ENCODE results near the gene KIF19. TPM values are rescaled to one million over a fixed set of nuclear protein-coding genes. Genes with fewer than 3 reads are reported as not detected.

The KIF19 gene
- total RNA-seq, 1 experiment from 2014 or later: not detected

DNA sequence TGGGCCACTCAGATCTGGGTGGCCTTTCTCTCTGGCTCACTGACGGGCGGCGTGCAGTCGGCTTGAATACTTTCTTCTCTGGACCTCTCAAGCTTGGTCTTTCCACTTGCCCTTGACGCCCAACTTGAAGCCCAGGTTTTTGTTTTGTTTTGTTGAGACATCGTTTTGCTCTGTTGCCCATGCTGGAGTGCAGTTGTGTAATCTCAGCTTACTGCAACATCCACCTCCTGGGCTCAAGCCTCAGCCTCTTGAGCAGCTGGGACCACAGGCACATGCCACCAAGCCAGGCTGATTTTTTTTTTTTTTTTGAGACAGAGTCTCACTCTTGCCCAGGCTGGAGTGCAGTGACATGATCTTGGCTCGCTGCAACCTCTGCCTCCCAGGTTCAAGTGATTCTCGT, 22.7 kb upstream of the KIF19 start:
- DNase-seq (ENCODE audit: low read depth): no peak

DNA sequence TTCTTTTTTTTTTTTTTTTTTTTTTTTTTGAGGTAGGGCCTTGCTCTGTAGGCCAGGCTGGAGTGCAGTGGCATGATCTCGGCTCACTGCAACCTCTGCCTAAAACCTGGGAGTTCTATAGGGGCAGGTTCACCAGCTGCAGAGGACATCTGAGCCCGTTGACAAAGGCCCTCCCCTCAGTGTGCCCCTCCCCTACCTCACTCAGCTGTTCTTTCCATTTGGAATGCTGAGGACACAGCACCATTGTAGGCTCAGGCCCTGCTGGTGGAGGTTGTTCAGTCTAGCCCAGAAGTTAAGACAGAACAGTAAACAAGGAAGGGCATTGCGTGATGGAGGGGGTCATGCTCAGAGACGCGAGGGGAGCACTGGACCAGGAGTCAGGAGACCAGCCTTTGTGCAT, 21.8 kb upstream of the KIF19 start:
- DNase-seq (ENCODE audit: low read depth): no peak

DNA sequence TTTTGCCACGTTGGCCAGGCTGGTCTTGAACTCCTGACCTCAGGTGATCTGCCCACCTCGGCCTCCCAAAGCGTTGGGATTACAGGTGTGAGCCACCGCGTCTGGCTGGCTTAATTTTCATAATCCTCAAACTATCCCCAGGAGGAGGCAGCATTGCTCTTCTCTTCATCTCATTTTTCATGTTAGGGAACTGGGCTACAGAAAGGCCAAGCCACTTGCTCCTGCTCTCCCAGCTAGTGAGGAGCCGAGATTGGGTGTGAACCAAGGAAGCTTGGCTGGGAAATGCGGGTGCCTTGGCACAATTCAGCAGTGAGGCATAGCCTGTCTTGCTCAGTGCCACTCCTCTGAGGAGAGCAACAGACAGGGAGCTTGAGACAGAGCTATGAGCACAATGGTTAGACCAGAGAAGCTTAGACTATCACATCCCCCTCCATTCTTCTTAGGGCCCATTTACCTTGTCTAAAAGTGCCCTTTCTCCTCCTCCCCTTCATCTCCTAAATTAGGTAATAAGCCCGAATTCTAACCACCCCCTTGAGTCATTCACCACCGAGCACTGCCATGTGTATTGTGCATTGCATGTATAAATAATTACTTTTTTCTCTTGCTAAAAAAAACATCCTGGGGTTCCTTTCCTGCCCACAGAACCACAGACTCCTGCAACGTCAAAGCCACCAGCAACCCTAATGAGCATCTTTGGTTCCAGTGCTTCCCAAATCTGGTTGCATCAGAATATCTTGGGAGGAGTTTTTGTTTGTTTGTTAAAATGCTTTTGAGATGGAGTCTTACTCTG, 20.0 kb upstream of the KIF19 start:
- DNase-seq (ENCODE audit: low read depth): no peak

DNA sequence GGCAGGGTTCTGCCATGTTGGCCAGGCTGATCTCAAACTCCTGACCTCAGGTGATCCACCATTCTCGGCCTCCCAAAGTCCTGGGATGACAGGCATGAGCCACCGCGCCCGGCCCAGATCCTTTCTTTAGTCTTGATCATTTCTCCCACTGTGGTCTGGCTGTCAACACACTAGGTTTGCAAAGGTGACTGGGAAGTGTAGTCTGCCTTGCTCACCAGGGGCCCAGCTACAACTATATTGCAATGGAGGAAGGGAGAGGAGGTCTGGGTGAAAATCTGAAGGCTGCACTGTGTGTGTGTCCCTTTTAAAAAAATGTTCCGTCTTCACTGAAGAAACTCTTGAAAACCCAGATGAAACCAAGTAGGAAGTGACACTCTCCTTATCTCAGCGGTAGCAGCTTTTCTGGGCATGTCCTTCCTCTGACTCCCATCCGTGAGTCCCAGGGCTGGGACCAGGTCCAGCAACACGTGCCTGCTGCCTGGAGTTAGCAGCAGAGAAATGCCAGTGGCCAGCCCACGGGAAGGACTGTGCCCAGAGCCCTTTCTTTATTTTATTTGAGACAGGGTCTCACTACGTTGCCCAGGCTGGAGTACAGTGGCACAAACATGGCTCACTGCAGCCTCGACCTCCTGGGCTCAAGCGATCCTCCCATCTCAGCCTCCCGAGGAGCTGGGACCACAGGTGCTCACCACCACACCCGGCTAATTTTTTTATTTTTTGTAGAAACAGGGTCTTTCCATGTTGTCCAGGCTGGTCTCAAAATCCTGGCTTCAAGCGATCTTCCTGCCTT, 17.8 kb upstream of the KIF19 start:
- DNase-seq (ENCODE audit: low read depth): peak; percentile 18

DNA sequence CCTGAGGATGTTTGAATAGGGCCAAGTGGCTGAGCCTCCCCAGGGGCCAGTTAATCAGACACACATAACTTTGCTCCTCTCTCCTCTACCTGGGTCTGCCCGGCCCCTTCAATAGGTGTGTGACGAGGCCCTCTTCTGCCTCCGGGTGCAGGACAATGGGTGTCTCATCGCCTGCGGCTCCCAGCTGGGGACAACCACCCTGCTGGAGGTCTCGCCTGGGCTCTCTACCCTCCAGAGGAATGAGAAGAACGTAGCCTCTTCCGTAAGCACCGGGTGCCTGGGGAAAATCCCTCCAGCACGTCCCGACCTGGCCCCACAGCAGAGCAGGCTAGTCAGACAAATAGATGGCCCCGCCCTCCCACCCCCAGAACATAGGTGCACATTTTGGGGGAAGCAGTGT, 16.1 kb upstream of the KIF19 start:
- DNase-seq (ENCODE audit: low read depth): no peak

DNA sequence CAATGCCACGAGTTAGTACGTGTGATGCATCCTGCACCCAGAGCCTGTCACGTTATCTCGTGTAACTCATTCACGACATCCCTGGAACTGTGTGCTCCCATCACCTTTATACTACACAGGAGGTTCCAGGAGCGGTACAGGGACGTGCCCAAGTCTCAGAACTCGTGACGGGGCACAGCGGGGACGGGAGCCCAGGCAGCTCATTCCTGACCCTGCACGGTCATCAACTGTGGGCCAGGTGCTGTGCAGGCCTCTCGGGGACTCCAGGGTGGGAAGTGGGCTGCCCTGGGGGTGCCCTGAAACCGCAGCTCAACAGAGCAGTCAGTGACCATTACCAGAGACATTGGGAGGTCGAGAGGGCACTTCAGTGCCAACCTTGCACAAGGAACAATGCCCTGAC, 11.1 kb upstream of the KIF19 start:
- DNase-seq (ENCODE audit: low read depth): no peak

DNA sequence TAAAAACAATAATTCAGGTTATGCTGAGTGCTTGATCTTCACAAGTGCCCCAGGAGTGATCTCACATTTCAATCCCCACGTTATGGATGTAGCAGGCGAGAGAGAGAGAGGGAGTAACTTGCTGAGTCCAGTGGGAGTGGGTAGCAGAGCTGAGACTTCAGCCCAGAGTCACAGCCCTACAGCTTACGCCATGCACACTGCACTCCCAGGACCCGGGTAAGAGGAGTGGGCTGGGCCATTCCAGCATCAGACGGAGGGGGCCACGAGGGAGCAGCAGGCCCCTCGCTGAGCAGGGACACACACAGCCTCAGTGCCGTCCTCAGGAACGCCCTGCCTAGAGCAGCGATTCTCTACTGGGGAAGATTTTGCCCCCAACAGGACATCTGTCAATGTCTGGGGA, 9.8 kb upstream of the KIF19 start:
- no peak for DNase-seq (ENCODE audit: low read depth)

DNA sequence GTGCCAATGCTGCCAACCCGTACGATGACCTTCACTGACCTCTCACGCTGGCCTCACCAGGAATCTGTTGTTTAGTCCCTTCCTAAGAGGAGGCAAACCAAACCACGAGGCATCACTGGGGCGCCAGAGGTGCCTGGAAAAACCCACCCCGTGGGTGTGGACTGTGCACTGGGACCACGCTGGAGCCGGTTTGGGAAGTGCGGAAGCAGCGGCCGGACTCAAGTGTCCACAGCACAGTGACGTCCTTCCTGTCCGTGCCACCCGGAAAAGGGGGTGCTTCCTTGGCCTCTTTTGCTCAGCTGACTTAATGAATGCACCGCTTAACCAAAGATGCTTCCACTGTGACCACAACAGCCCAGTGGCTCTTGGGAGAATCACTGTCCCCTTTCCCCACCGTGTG, 9.0 kb upstream of the KIF19 start:
- DNase-seq (ENCODE audit: low read depth): no peak

DNA sequence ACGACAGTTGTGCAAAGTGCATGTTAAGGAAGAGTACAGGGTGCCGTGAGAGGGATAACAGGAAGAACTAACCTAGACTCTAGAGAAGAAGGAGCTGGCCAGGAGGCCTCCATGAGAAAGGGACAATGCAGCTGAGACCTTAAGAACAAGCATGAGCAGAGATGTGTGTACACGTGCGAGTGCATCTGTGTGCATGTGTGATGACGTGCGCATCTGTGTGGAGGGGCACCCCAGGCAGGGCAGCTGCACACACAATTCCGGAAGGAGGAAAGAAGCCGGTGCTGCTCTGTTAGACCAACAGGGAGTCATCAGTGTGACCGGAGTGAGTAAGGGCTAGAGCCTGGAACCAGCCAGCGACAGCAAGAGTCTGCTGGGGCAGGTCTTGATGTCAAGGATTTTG, 7.6 kb upstream of the KIF19 start:
- DNase-seq (ENCODE audit: low read depth): no peak

DNA sequence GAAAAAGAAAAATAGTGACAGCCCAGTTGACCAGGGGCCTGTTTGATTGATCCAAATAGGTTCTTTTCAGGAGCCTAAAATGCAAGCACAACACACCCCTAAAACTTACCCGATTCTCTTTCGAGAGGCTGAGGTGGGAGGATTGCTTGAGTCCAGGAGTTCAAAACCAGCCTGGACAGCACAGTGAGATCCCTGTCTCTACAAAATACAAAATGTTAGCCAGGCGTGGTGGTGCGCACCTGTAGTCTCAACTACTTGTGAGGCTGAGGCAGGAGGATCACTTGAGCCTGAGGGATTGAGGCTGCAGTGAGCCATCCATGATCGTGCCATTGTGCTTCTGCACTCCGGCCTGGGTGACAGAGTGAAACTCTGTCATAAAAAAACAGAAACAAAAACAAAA, 1.5 kb upstream of the KIF19 start:
- DNase-seq (ENCODE audit: low read depth): no peak

DNA sequence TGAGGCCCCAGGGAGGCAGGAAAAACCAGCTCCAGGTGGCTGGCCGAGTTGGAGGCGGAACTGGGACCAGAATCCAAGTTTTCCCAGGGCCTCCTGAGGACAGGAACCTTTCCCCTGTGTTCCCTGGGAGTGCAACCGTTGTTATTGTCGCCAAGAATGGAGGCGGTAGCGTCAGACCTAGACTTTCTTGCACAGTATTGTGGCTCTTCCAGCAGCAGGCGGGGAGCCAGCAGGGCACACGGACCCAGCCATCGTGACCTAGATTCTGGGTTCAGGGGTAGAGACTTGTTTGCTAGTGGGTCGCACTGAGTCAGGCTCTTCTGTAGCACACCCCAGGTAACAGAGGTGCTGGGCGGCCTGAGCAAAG, 667 bp upstream of the KIF19 start:
- no peak for DNase-seq (ENCODE audit: low read depth)

DNA sequence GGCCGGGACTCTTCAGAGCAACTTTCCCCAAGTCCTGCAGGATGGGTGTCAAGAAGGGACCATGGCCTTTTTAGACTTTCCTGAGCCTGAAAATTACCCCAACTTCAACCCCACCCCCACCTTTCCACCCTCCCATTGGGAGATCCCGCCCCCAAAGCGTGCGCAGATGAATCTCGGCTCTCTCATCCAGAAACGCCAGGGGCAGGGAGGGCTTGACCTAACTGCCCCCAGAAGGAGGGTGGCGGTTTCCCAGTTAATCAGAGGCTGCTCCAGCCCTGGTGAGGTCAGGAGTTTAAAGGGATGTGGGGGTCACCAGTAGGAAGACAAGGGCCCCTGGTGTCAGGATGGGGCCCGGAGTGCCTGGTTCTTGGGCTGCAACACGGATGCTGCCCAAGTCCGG, 480 bp downstream of the KIF19 start:
- no peak for DNase-seq (ENCODE audit: low read depth)

DNA sequence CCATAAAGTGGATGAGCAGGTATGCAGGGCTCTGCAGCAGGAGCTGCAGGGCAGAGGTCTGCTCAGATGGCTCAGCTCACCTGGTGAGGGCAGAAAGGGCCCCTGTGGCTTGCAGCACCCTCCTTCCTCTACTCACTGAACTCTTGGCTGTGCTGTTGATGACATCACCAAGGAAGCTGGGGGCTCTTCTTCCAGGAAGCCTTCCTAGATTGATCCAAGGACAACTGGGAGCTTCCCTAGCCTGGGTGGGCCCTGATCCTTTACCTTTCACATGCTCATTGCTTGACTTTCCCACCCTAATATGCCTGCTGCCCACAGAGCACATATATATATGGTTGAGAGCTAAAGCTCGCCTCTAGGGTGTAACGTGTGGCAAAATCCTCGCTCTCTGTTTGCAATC, 2.5 kb downstream of the KIF19 start:
- no peak for DNase-seq (ENCODE audit: low read depth)

DNA sequence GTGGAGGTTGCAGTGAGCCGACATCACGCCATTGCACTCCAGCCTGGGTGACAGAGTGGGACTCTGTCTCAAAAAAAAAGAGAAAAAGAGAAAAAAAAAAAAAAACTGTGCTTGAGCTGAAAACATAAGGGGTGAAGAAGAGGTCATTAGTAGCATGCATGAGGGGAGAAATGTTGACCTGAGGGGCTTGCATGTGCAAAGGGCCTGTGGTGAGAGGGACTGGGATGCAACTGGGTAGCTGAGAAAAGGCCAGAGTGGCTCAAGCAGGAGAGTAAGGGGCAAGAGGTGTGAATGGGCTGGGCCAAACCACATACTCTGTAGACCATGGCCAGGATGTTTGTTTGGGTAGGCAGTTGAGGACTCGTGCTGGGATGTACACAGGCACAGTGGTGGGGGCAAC, 3.4 kb downstream of the KIF19 start:
- no peak for DNase-seq (ENCODE audit: low read depth)

DNA sequence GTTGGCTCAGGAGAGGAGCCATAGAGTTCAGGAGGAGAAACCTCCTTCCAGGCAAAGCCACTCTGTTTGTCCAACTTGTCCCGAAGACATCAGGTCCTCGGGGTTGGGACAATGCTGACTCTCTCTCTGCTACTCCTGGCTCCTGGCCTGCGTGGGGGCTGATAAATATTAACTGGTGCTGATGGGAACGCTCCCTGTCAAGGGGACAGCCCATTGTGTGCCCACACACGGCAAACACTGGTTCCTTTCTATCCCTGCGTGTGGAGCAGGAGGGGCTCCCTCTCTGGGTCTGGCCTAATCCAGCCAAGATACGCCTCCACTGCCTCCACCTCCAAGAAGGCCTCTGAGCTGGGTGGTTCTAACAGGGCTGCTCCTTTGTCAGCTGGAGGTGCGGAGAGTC, 4.4 kb downstream of the KIF19 start:
- no peak for DNase-seq (ENCODE audit: low read depth)

DNA sequence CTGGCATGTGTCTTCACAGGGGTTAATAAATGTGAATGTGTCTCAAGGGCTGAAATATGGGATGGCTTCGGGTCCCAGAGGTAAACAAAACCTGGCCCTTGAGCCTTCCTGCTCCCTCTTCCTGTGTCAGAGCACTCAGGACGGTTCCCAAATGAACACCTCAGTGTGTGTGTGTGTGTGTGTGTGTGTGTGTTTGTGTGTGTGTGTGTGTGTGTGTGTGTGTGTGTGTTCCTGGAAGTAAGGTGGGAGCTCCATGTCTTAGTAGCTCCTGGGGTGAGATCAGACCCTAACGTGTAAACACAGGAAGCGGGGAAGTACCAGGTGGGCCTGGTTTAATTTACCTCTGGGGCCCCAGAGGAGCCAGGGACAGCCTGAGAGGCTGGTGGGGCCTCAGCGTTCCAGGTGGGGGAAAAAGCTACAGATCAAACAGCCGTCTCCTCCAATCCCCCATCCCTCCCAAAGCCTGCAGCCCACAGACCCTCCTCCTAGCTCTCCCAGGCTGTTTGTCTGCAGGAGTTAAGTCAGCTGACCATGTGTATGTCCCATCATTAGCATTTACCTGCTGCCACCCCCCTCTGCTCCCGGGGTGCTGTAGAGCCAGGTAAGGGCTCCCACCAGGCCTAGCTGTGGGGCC, 6.1 kb downstream of the KIF19 start:
- DNase-seq (ENCODE audit: low read depth): no peak

DNA sequence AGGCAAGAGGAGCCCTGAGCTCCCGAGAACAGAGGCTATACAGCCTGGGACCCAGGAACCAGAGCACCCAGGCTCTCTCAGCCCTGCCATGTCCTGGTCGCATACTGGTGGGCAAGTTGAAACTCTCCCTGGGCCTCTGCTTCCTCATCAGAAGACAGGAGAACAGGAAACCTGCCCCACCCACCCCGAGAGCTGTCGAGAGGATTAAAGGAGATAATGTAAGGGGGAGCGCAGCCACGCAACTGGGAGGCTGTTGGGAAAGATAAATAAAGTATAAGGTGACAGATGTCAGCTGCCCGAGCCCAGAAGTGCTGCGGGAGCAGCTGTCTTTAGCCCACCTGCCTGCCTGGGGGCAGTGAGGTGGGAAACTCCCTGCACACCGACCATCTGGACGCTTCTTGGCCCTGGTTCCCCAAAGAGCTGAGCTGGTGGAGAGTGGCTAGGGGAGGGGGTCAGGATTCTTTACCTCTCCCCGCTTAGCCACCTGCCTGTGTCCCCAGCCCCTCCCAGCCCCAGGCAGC, 6.8 kb downstream of the KIF19 start:
- no peak for DNase-seq (ENCODE audit: low read depth)

DNA sequence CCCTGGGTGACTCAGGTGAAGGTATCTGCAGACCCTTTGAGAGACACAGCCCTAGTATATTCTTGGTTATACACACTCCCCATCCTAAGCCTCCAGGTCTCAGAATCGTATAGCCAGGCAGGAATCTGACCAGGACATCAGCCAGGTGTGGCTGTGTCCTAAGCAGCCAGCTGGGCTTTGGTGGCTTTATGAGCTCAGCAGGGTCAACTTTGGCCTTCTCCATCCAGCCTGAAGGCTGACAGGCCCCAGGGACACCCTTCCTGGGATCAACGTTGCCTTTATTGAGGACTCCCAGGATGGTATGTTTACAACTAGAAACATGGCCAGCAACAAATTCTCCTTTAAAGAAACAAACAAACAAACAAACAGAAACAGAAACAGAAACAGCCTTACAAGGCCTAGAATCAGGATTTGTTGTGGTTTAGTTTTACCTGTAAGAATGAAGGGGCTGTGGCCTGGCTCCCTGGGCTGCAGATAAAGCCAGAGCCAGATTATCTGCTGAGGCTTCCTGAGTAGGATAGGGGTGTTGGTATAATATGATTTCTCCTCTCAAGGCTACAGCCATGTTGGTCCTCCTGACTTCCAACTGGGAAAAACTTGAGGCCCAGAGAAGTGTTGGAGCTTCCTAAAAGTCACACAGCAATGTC, 8.5 kb downstream of the KIF19 start:
- DNase-seq (ENCODE audit: low read depth): no peak

DNA sequence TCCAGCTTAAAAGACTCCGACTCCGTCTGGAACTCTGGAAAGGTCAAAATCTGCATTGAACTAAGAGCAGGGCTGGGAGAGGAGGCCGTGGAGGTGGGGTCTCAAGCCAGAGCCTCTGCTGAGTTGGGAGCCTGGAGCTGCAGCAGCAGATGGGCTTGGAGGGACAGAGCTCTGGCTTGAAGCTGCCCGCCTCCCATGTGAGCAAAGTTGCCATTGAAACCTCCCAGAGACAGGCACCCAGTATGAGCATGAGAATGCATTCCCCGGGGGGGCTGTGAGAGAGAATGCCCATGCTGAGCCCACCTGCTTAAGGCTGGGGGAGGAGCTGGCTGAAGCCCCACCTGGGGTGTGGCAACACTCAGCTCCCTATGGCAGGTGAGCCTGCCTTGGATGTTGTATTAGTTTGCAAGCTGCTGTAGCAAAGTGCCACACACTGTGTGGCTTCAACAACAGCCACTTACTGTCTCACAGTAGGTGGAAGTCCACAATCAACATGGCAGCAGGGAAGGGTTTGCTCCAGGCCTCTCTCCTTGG, 9.6 kb downstream of the KIF19 start:
- DNase-seq (ENCODE audit: low read depth): no peak

DNA sequence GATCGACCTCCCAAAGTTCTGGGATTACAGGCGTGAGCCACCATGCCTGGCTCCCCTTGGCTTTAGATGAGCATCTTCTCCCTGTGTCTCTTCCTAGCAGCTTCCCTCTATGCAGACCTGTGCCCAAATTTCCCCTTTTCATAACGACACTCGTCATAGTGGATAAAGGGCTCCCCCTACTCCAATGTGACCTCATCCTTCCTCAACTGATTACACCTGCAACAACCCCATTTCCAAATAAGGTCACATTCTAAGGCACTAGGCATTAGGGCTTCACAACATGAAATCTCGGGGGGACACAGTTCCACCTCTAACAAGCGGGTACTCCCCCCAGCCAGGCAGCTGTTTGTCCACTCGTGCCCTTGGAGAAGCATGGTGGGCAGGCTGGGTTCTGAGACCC, 10.3 kb downstream of the KIF19 start:
- no peak for DNase-seq (ENCODE audit: low read depth)

DNA sequence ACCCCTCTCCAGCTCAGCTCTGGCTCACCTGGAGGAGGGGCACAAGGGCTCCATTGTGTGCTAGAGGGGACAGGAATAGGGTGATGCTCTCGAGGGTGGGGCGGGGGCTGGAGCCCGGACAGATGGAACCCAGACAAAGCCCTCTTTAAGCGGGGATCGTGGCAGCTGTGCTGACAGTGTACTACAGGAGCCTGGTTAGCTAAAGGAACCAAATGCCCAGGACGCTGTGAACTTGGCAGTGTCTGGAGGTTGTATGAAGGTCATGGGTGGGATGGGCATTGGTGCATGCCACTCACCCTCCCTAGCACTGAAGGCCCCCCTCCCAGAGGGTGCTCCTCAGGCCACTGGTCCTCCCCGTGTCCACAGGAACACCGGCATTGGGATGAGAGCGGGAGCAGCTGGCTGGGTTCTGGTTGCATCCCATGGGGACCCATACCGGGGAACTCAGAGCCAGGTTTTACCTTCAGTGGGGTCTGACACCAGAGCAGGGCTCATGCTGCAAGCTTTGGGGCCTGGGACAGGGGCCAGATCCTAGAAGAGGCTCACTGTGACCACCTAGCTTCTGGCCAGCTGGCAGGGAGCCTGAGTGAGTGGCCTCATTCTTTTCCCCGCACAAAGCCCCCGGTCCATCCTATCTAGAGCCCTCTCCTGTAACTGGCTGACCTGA, 11.9 kb downstream of the KIF19 start:
- no peak for DNase-seq (ENCODE audit: low read depth)

Data from HT1080 (cell line).